GM12873 (cell line): ENCODE data around the gene IGFBP3.

Experiments
- TF ChIP-seq, protein P1 (sequence below): IDR thresholded peaks from 2 replicates; pipeline ENCODE4 v1.5.1; 2012; ENCODE audit warnings: low read depth, mild to moderate bottlenecking, moderate library complexity, low read length, control low read depth; ENCODE audit not compliant: insufficient read depth; ENCODE audit errors: missing control alignments

The IGFBP3 gene

DNA sequence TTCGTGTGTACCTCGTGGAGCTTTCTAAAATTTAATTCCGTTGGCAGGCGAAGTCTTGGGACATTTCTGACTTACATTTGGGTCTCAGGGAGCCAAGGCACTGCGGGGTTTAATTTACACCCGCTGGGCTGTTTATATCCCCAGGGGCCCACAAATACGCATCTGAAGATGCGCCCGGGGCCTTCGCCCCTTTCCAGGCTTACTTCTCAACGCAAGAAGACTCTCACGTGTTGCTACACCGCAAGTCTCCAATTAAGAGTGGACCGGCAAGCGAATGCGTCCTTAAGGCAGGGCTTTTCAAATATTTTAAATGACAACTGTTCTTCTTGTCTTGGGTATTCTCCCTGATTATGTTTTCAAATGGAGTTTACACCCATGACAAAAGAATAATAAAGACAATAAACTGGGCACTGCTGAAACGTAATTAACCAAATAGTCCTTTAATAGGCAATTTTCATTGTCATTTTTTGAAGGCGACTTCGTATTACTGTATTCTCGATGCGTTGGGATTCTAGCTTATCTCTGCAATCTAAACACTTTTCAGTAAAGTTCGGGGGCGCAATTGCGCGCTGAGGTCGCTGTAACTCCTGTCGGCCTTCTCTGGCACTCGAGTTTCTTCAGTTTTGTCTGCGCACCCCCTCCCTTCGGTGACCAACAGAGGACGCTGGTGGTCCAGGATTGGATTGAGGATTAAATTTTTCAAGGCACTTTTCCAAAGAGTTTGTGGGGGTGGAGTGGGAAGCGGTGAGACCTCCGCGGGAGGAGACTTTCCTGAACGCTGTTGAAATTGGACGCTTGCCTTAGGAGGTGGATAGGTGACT is 837 bp upstream of the IGFBP3 start:
- TF ChIP-seq, protein P1, sequence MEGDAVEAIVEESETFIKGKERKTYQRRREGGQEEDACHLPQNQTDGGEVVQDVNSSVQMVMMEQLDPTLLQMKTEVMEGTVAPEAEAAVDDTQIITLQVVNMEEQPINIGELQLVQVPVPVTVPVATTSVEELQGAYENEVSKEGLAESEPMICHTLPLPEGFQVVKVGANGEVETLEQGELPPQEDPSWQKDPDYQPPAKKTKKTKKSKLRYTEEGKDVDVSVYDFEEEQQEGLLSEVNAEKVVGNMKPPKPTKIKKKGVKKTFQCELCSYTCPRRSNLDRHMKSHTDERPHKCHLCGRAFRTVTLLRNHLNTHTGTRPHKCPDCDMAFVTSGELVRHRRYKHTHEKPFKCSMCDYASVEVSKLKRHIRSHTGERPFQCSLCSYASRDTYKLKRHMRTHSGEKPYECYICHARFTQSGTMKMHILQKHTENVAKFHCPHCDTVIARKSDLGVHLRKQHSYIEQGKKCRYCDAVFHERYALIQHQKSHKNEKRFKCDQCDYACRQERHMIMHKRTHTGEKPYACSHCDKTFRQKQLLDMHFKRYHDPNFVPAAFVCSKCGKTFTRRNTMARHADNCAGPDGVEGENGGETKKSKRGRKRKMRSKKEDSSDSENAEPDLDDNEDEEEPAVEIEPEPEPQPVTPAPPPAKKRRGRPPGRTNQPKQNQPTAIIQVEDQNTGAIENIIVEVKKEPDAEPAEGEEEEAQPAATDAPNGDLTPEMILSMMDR: peak; percentile 59

DNA sequence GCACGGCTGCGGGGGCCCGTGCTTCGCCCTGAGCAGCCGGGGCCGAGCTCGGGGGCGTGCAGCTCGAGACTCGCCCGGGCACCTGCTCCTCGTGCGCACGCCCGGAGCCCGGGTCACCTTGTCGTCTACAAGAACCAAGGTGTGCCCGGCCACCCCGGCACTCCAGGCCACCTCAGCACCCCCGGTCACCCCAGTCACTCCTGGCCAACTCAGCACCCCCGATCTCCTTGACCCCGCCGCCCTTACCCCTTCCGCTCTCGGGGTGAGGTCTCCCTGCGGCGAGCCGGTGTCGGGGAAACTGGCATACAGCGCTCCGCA is 268 bp upstream of the IGFBP3 start:
- TF ChIP-seq, protein P1: no peak

DNA sequence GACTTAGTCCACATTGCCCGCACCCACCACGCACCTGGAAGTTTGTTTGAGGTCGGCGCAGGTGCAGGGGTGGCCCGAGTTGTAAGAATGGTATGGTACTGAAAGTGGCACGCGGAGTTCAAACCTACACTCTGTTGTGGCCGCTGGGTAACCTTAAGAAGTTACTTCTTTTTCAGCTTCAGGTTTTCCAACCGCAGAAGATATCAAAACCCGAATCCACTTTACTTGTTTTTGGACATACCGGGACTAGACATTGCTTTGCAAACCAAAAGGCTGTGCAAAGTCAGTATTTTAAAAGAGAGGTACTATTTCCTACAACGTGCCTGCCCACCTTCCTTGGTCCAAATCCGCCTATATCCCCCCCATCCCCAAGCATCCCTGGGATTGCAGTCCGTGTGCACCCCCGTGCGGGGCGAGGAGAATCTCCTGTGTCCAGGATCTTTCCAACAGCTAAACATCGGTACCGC is 1.0 kb downstream of the IGFBP3 start:
- TF ChIP-seq, protein P1: no peak

DNA sequence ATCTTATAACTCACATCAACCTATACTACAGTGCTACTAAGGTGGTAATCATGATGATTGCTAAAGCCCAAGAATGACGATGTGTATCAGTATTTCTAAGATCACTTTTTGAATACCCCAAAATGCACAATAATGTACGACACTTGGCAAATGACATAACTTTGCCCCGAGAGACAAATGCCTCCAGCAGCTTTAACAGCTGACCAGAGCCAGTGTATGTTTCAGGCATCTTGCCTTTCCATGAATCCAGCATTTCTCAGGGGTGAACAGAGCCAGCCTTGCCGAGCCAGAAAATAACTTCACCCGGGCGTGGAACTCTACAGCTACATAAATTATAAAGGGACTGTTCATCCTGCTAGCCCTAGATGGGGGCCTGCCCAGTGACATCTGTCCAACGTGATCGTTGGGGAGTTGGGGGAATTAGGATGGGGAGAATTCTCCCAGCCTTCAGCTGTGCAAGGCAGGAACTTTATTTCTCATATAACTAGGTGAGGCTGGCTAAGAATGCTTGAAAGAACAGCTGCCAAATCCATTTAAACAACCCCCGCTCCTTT is 1.8 kb downstream of the IGFBP3 start:
- TF ChIP-seq, protein P1: no peak

DNA sequence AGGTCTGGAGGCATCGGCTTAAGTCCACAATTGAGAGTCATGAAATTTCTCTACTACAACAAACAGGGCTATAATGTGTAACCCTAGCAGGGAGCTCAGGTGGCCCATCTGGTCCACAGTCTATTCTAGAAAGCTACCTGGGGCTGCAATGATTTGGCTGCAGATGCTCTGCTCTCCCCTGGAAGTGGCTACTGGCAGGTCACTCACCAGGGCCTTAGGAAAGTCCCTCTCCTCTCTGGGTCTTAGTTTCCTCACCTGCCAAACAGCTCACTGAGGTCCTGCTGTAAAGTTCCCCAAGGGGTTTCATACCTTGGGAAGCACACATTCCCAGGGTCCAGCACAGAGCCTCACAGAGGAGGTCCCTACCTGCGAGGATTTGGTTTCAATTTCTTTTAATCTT is 2.5 kb downstream of the IGFBP3 start:
- TF ChIP-seq, protein P1: no peak

DNA sequence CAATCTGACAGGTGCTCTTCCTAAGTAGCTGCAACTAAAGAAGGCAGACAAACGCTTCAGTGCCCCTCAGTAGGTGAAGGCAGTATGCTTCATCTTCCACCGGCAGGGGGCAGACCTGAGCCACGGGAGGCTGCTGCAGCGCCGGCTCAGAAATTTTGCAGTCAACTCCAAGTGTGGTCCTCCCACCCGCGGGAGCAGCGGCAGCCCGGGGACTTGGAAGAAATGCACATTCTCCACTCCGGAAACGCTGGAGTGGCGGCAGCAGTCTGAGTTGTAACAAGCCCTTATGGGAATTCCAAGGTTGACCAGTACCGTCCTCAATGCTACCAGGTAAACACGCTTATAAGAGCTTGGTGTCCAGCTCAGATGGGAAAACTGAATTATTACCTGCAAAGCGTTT is 3.4 kb downstream of the IGFBP3 start:
- TF ChIP-seq, protein P1: peak; percentile 95

DNA sequence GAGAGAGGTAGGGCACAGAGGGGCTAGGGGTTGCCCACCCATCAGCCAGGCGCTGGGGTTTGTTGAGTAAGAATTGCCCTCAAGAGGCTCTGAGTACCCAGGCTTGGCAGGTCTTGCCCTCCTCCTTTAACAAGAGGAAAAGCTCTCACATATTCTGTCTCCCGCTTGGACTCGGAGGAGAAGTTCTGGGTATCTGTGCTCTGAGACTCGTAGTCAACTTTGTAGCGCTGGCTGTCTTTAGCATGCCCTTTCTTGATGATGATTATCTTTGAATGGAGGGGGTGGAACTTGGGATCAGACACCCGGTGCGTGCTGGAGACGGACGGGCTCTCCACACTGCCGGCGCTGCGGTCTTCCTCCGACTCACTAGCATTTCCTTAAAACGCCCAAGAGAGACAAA is 4.0 kb downstream of the IGFBP3 start:
- TF ChIP-seq, protein P1: no peak
